ENCODE results near the gene MAML2.

DNA sequence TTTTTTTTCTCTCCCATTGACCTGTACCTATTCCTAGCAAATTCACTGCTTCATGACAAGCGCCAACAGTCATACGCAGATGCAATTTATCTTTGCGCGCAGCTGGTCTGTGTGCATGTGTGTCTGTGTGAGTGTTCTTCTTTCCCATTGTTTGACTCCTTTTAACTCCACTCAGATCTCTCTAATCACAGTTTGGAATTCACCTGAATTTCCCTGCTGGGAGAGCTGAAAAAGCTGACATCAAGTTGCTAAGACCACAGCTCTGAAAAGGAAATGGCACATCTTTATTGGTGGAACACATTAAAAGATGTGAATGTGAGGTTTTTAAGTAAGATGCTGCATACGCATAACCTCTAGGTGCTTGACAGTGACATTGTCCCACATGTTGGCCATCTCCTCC, 231.7 kb downstream of the MAML2 start:
- TF ChIP-seq, protein P1, sequence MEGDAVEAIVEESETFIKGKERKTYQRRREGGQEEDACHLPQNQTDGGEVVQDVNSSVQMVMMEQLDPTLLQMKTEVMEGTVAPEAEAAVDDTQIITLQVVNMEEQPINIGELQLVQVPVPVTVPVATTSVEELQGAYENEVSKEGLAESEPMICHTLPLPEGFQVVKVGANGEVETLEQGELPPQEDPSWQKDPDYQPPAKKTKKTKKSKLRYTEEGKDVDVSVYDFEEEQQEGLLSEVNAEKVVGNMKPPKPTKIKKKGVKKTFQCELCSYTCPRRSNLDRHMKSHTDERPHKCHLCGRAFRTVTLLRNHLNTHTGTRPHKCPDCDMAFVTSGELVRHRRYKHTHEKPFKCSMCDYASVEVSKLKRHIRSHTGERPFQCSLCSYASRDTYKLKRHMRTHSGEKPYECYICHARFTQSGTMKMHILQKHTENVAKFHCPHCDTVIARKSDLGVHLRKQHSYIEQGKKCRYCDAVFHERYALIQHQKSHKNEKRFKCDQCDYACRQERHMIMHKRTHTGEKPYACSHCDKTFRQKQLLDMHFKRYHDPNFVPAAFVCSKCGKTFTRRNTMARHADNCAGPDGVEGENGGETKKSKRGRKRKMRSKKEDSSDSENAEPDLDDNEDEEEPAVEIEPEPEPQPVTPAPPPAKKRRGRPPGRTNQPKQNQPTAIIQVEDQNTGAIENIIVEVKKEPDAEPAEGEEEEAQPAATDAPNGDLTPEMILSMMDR (IDR thresholded peaks at IDR 0.05): no peak
- TF ChIP-seq EZH2 (IDR thresholded peaks at IDR 0.05): no peak

Data from neural progenitor cell (in vitro differentiated cells).